Pancreas (tissue), 10 donors: ENCODE results near the gene C15orf39. TPM values are rescaled to one million over a fixed set of nuclear protein-coding genes. Genes with fewer than 3 reads are reported as not detected.

ENCODE experiments used
- ATAC-seq, 4 donors: fragments of 200-7000 bp; cut with Tn5 transposase; one replicate each; pipeline versions ENCODE4 v1.8.0 to v1.9.1; 2020; ENCODE audit warnings: mild to moderate bottlenecking in 4 of 4, moderate library complexity in 4 of 4
- DNase-seq, 6 donors: peaks; one replicate each; pipeline ENCODE4 v3.0.0-alpha.2; 2020
- FAIRE-seq: peaks from 2 replicates; lab custom pipeline; 2012; peaks lifted over from hg19 to GRCh38; lab: Jason Lieb, UNC
- H3K27ac ChIP-seq, 4 donors: fragments of 200-600 bp; sonication (generic); 1 replicate in 3 of 4; 2 replicates in 1 of 4; pipeline versions ENCODE4 v1.5.0 to v1.8.0; 2020
- H3K27me3 ChIP-seq, 4 donors: fragments of 200-600 bp; one replicate each; pipeline ENCODE4 v1.8.0; 2021
- H3K36me3 ChIP-seq, 3 donors: fragments of 200-600 bp; sonication (generic) in 1 of 3; one replicate each; pipeline versions ENCODE4 v1.5.0 to v1.8.0; 2020 to 2021
- H3K4me1 ChIP-seq, 3 donors: fragments of 200-600 bp; one replicate each; pipeline ENCODE4 v1.8.0; 2021
- H3K4me3 ChIP-seq, 4 donors: fragments of 200-600 bp; sonication (generic) in 2 of 4; one replicate each; pipeline versions ENCODE4 v1.5.0 to v1.8.0; 2020 to 2021
- H3K9me3 ChIP-seq, 4 donors: fragments of 200-600 bp; one replicate each; pipeline ENCODE4 v1.8.0; 2021
- CTCF ChIP-seq, 4 donors: fragments of 200-600 bp; sonication (generic) in 3 of 4; IDR thresholded peaks; one replicate each; pipeline versions ENCODE4 v1.5.0 to v1.8.0; 2021; ENCODE audit warnings: antibody characterized with exemption in 4 of 4
- WGBS, 2 donors: extraction: QIAGEN DNeasy Blood & Tissue Kit; methylation state at CpG; one replicate each; pipeline ENCODE4 v1.1.7; 2013; 5-methylcytosine and 5-hydroxymethylcytosine counted together
- intact Hi-C, 3 donors: fragments of 100-400 bp; cut with DNase I; formaldehyde crosslinking; loops; one replicate each; pipeline versions ENCODE4 v1.11.1 to v1.14.2; 2022
- polyA plus RNA-seq, 2 donors: library from polyadenylated mRNA; stranded (reverse); fragments of 200-250 nt; gene quantifications; one replicate each; pipeline ENCODE4 v1.2.3, GENCODE V29; 2013
- total RNA-seq, 6 donors: library from RNA; stranded (reverse); fragmentation: NEBNext Ultra II Directional in 4 of 6; extraction: Animal tissue kit (Norgen Biotek cat#: 25700) in 4 of 6; gene quantifications; one replicate each; pipeline versions ENCODE4 v1.2.1 to v1.2.4, GENCODE V29; 2021 to 2023
- donor health status: healthy with polysubstance abuse.
- donor health status: DM: no; HTN: no; CAD: no; lungs with moderate emphysema.
- donor health status: DM: no; HTN: no; CAD: no.
- donor health status: control.
- donor health status: control.
- donor health status: Bipolar disorder and iron deficiency.
- donor health status: DM: yes; HTN: yes; CAD: no.
- donor health status: DM: no; HTN: no; CAD: no.
- donor health status: DM: no; HTN: no; CAD: no.
- donor health status: DM: yes; HTN: yes; CAD: no.

Gene C15orf39
- total and polyA plus RNA-seq, 8 donors: 7.9 to 27.4 (median 12.7) TPM

GRCh38 chr15:75172284-75172820 lies 29.3 kb upstream of the C15orf39 start:
- peaks cover 0 to 10% (median 0%) of the 10 kb centered on the region in 3 donors for H3K4me1 ChIP-seq
- no peak for DNase-seq
- no peaks in the 10 kb centered on the region for H3K36me3 ChIP-seq
- intact Hi-C loops: no loop called here
- no peak for ATAC-seq
- WGBS, 2 donors: 89 to 90% methylated on average over 6 of the region's 6 CpGs
- H3K4me3 ChIP-seq: no peak overlapping the region
- H3K9me3 ChIP-seq: no peaks in the 10 kb centered on the region
- no peak for TF ChIP-seq CTCF (IDR thresholded peaks at IDR 0.05)
- no peak for FAIRE-seq
- H3K27ac ChIP-seq: no peak overlapping the region
- no peaks in the 10 kb centered on the region for H3K27me3 ChIP-seq

- DNase-seq (no peak), ATAC-seq (no peak)
Observed at GRCh38 chr15:75174102-75174501, 27.6 kb upstream of the C15orf39 start.

GRCh38 chr15:75174729-75175128 lies 27.0 kb upstream of the C15orf39 start:
- no peaks in the 10 kb centered on the region for H3K27me3 ChIP-seq
- ATAC-seq (no peak), DNase-seq (no peak), FAIRE-seq (no peak)
- H3K36me3 ChIP-seq: no peaks in the 10 kb centered on the region
- H3K9me3 ChIP-seq: no peaks in the 10 kb centered on the region
- no peak overlapping the region for H3K27ac ChIP-seq
- WGBS, 2 donors: 92 to 96% methylated on average over 10 of the region's 10 CpGs
- TF ChIP-seq CTCF (IDR thresholded peaks at IDR 0.05): no peak
- no peak overlapping the region for H3K4me3 ChIP-seq
- intact Hi-C loops: no loop called here
- peaks cover 0 to 16% (median 0%) of the 10 kb centered on the region in 3 donors for H3K4me1 ChIP-seq

More at GRCh38 chr15:75174102-75174501, 27.6 kb upstream of the C15orf39 start:
- no peak overlapping the region for H3K27ac ChIP-seq
- no peak overlapping the region for H3K4me3 ChIP-seq
- intact Hi-C loops: no loop called here
- H3K9me3 ChIP-seq: no peaks in the 10 kb centered on the region
- 92 to 93% methylated on average over 5 of the region's 5 CpGs for WGBS, 2 donors
- no peak for TF ChIP-seq CTCF (IDR thresholded peaks at IDR 0.05)
- H3K4me1 ChIP-seq: peaks cover 0 to 13% (median 0%) of the 10 kb centered on the region in 3 donors
- no peaks in the 10 kb centered on the region for H3K36me3 ChIP-seq
- no peak for FAIRE-seq
- H3K27me3 ChIP-seq: no peaks in the 10 kb centered on the region

- peak overlapping the region; percentile 15 to 78 (median 70) for H3K27ac ChIP-seq
- no peaks in the 10 kb centered on the region for H3K9me3 ChIP-seq
- DNase-seq: no peak
- H3K4me1 ChIP-seq: peaks cover 0 to 18% (median 0%) of the 10 kb centered on the region in 3 donors
- ATAC-seq: peak in 2 of 4 donors; percentile 4 to 8
- intact Hi-C loops: no loop called here
- no peak for TF ChIP-seq CTCF (IDR thresholded peaks at IDR 0.05)
- H3K4me3 ChIP-seq: no peak overlapping the region
- no peaks in the 10 kb centered on the region for H3K36me3 ChIP-seq
- no peaks in the 10 kb centered on the region for H3K27me3 ChIP-seq
- FAIRE-seq: no peak
- 82 to 83% methylated on average over 4 of the region's 4 CpGs for WGBS, 2 donors
Observed at GRCh38 chr15:75176396-75176761, 25.3 kb upstream of the C15orf39 start.

- Histone ChIP-seq H3K4me1 (peaks cover 6 to 30% (median 9%) of the 10 kb centered on the region in 3 donors), H3K9me3 (no peaks in the 10 kb centered on the region), H3K27me3 (no peaks in the 10 kb centered on the region), H3K27ac (peak overlapping the region; percentile 45 to 77 (median 52)), H3K4me3 (no peak overlapping the region), H3K36me3 (no peaks in the 10 kb centered on the region)
- intact Hi-C loops: no loop called here
- DNase-seq: no peak
- FAIRE-seq: no peak
- 66 to 67% methylated on average over 6 of the region's 6 CpGs for WGBS, 2 donors
- peak in 1 of 4 donors; percentile 17 for ATAC-seq
- no peak for TF ChIP-seq CTCF (IDR thresholded peaks at IDR 0.05)
Observed at GRCh38 chr15:75177360-75178071, 24.2 kb upstream of the C15orf39 start.
